ENCODE results near the gene OR10H5.
"Not testable (repeated sequence)": the region's sequence is repeated elsewhere in the genome, so short reads cannot be mapped to it uniquely, and the experiment has no call there.

The OR10H5 gene

DNA sequence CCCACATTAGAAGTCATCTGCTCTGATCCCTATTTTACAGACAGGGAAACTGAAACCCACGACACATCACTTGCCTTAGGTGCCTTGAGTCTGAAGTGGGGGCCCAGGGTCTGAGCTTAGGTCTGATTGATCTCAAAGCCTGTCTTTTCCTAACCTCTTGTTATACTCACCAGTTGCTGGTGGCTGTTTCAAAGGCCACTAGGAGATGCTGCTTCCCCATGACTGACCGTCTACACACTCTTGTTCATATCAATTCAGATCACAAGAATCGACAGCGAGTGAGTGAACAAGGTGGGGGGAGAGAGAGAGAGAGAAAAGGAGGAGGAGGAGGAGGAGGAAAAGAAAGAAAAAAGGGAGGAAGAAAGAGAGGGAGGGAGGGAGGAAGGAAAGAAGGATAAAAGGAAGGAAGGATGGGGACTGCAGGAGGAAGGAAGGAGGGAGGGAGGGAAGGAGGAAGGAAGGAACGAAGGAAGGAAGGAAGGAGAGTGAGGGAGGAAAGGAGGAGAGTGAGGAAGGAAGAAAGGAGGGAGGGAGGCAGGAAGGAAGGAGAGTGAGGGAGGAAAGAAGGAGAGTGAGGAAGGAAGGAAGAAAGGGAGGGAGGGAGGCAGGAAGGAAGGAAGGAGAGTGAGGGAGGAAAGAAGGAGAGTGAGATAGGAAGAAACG, 24.7 kb downstream of the OR10H5 start:
- DNase-seq, result no peak

DNA sequence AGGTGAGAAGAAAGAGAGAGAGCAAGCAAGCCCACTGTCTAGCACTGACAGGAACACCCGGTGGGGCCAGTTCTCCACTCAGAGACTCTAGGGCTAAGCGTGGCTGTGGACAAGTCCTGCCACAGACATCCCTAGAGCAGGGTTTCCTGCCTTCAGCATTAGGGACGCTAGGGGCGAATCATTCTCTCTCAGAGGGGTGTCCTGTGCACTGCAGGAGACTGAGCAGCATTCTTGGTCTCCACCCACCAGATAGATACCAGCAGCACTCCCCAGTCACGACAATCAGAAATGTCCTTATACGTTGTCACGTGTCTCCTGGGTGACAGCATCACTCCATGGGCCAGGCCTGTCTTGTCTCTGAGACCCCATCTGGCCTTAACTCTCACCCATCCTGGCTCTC, 26.5 kb downstream of the OR10H5 start:
- DNase-seq, result no peak

DNA sequence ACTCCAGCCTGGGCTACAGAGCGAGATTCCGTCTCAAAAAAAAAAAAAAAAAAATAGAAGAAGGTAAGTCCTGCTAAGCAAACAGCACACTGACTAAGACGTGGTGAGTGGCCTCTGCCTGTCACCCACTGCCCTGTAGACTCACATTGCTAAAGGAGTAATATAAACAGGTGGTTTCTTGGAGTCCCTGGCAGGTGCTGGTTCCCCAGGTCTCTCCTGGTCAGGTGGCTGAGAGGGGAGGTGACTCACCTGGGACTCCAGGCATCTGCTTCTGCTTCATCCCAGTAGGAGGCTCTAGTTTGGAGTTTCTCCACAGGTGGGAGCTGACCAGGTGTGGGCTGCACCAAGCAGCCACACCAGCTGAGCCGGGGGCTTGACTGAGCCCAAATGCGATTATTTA, 27.8 kb downstream of the OR10H5 start, which contains the start of gene OR10H1:
OR10H1 (minus strand) TSS at position 359 of the 400 bp plus-strand sequence. CDS start 7,627 bp downstream, outside the sequence.
- no peak for DNase-seq

DNA sequence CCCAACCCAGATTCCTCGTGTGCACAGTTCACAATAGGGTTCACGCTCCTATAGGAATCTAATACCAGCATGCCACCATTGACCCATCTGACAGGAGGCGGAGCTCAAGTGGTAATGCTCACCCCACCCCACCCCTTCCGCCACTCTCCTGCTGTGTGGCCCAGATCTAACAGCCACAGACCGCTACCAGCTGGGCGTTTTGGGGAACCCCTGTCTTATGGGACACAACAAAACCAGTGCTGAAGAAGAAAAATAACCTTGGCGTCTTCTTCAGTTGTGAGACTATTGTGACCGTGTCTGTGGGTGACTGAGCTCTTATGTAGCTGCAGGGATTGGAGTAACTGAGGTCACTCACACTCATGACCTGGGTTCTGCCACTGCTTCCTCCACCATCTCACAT, 33.2 kb downstream of the OR10H5 start:
- no peak for DNase-seq

DNA sequence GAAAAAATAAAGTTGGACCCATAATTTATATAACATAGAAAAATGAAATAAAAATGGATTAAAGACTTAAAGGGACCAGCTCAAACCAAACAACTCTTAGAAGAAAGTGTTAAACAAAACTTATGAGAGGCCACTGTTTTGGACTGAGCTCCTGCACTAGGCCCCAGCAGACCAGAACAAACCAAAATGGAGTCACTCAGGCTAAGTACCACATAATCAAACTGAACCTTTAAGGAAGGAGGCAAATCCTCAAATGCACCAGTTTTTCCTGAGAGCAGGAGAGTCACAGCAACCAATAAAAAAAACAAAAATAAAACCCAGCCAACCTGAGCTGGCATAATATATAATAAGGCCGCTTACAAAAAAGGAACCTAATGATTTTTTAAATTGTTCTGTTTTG, 38.3 kb downstream of the OR10H5 start:
- no peak for DNase-seq

DNA sequence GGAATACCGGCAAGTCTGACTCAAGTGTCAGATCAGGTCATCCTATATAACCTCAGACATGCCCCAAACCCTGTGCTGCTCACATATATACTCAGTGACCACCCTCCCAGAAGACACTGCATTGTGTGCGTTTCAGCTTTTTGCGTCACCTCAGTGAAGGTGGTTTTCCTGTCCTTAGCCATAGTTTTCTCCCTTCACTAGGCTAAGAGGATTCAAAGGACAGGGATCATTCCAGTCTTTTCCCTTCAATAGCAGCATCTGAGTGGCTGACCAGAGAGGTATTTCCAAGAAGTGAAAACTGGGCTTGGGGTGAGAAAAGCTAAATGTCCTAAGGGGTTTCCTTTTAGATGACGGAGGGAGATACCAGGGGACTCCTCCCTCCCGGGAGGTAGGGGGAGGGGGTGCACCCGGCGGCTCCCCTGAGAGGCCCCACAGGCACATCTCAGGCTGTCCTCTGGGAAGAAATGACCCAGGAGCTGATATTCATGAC, 40.7 kb downstream of the OR10H5 start:
- DNase-seq, result no peak

DNA sequence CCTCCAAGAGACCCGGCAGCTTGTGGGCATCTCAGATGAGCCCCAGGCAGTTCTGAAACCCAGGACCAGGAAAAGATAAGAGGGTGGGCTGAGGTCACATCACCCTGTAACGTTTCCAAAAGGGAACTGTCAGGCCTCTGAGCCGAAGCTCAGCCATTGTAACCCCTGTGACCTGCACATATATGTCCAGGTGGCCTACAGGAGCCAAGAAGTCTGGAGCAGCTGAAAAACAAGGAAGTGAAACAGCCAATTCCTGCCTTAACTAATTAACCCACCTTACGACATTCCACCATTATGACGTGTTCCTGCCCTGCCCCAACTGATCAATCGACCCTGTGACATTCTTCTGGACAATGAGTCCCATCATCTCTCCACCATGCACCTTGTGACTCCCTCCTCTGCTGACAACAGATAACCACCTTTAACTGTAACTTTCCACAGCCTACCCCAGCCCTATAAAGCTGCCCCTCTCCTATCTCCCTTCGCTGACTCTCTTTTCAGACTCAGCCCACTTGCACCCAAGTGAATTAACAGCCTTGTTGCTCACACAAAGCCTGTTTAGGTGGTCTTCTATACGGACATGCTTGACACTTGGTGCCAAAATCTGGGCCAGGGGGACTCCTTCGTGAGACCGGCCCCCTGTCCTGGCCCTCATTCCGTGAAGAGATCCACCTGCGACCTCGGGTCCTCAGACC, 41.3 kb downstream of the OR10H5 start:
- not testable (repeated sequence) for DNase-seq

DNA sequence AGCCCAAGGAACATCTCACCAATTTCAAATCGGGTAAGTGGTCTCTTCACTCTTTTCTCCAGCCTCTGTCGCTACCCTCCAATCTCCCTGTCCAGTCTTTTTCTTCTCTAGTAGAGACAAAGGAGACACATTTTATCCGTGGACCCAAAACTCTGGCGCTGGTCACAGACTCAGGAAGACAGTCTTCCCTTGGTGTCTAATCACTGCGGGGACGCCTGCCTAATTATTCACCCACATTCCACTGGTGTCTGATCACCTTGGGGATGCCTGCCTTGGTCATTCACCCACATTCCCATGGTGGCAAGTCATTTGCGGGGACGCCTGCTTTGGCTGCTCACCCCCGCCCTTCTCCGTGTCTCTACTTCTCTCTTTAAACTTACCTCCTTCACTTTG, 41.8 kb downstream of the OR10H5 start:
- no peak for DNase-seq

DNA sequence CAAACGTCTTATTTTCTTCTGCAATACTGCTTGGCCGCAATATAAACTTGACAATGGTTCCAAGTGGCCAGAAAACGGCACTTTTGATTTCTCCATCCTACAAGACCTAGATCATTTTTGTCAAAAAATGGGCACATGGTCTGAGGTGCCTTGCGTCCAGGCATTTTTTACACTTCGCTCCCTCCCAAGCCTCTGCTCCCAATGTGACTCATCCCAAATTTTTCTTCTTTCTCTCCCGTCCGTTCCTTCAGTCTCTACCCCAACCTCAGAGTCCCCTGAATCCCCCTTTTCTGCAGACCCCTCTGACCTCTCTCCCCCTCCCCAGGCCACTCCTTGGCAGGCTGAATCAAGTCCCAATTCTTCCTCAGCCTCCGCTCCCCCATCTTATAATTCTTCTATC, 42.3 kb downstream of the OR10H5 start:
- no peak for DNase-seq

DNA sequence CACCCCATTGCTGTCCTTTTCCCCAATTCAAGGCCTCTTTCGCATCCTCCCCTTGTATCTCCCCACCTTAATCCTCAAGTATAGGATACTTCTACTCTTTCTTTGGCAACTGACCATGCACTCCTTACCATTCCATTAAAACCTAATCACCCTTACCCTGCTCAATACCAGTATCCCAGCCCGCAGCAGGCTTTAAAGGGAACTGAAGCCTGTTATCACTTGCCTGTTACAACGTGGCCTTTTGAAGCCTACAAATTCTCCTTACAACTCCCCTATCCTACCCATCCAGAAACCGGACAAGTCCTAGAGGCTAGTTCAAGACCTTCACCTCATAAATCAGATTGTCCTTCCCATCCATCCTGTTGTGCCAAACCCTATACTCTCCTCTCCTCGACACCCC, 44.2 kb downstream of the OR10H5 start:
- DNase-seq, result no peak

DNA sequence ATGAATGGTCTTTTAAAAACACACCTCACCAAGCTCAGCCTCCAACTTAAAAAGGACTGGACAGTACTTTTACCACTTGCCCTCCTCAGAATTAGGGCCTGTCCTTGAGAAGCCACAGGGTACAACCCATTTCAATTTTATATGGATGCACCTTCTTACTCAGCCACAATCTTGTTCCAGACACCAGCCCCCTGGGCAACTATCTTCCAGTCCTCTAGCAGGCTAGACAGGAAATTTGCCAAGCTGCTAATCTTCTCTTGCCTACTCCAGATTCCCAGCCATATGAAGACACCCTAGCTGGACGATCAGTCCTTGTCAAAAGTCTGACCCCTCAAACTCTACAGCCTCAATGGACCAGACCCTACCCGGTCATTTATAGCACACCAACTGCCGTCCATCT, 46.8 kb downstream of the OR10H5 start:
- not testable (repeated sequence) for DNase-seq

DNA sequence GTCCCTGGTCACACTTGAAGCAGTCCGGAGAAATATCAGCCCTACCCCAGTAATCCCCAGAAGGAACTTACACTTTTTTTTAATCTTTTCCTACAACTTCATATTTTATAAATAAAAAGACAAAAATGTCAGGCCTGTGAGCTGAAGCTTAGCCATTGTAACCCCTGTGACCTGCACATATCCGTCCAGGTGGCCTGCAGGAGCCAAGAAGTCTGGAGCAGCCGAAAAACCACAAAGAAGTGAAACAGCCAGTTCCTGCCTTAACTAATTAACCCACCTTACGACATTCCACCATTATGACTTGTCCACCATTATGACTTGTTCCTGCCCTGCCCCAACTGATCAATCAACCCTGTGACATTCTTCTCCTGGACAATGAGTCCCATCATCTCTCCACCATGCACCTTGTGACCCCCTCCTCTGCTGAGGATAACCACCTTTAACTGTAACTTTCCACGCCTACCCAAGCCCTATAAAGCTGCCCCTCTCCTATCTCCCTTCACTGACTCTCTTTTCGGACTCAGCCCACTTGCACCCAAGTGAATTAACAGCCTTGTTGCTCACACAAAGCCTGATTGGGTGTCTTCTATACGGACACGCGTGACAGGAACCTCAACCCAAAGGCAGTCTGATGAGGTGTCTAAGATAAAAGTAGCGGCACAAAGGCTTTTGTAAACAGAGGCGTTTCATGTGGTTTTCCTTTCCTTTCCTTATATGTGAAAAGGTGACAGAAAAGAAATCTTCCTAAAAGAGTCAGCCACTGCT, 48.3 kb downstream of the OR10H5 start:
- DNase-seq, result not testable (repeated sequence)

DNA sequence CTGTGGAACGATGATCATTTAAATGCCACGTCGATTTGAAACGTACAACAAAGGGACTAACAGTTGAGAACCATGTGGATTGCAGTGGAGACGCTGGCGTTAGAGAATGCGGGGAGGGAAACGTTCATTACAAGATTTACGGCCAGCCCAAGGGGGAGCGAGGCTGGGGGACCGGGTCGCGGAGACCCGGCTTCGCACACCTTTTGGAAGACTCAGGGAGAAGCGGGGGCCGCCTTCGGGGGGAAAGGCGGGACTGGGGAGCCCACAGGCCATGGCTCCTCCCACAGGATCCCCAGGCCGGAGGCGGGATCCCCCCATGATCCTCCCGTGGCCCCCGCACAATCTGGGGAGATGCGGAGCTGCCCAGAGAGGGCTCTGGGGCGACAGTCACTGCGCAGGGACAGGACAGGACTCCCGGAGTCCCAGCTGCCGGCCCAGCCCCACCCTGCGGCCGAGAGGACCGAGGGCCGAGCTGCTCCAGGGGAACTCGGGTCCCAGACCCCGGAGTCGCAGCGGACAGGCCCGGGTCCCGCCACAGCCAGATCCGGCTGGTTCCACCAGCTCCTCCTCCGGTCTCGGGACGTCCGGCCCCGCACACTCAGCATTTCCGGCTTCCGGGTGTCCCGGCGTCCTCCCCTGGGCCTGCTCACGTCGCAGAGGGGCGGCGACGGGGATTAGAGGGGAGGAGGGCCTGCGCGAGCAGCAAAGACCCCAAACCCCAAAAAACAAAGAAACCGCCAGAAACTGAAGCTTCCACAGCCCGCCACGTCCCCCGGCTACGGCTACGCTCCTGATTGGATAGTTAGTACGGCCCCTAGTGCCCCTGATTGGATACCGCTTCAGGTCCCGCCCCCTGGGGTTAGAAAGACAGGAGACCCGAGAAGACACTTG, 49.1 kb downstream of the OR10H5 start:
- peak; percentile 84 for DNase-seq

DNA sequence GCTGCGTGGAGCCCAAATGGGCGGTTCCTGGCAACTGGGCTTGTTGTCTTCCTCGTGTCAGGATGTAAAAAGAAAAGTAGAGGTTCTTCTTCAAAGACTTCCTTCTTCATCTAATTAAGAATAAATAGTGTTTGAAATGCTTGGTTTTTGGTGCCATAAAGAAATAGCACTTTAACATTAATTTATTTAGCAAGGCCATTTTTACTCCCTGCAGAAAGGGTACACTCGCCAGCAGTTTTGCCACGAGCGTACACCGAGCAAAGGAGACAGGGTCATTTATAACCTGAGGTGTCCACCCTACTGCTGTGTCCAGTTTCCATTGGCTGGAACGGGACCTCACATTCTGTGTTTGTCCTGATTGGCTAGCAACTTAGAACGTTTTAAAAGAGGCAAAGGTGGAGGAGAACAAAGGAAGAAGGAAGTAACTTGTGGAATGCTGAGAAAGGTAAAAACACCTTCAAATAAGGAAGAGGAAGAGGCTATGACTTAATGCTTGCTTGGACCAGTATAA, 49.8 kb downstream of the OR10H5 start:
- DNase-seq, result no peak

DNA sequence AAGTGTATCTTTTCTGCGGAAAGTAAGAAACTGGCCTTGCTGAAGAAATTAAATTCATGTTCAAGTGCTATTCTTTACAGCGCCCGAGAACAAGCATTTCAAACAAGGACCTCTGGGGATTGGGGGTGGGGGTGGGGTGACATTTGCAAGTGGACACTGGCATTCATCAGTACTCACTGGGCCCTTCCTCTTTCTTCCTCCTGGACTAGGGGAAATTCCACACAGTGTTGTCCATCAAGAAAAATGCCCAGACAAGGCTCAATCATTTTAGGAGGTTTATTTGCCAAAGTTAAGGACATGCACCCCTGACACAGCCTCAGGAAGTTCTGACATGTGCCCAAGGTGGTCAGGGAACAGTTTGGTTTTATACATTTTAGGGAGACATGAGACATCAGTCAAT, 50.9 kb downstream of the OR10H5 start:
- DNase-seq, result no peak

DNA sequence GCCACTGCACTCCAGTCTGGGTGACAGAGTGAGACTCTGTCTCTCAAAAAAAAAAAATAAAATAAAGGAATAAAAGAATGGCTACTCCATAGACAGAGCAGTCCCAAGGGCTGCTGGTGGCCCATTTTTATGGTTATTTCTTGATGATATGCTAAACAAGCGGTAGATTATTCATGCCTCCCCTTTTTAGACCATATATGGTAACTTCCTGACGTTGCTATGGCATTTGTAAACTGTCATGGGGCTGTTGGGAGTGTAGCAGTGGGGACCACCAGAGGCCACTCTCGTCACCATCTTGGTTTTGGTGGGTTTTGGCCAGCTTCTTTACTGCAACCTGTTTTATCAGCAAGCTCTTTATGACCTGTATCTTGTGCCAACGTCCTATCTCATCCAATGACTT, 52.4 kb downstream of the OR10H5 start:
- DNase-seq, result not testable (repeated sequence)

DNA sequence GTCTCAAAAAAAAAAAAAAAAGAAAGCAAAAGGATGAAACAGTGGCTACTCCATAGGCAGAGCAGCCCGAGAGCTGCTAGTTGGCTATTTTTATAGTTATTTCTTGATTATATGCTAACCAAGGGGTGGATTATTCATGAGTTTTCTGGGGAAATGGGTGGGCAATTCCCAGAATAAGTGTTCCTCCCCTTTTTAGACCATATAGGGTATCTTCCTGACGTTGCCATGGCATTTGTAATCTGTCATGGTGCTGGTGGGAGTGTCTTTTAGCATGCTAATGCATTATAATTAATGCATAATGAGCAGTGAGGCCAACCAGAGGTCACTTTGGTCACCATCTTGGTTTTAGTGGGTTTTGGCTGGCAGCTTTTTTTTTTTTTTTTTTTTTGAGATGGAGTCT, 53.4 kb downstream of the OR10H5 start:
- no peak for DNase-seq

DNA sequence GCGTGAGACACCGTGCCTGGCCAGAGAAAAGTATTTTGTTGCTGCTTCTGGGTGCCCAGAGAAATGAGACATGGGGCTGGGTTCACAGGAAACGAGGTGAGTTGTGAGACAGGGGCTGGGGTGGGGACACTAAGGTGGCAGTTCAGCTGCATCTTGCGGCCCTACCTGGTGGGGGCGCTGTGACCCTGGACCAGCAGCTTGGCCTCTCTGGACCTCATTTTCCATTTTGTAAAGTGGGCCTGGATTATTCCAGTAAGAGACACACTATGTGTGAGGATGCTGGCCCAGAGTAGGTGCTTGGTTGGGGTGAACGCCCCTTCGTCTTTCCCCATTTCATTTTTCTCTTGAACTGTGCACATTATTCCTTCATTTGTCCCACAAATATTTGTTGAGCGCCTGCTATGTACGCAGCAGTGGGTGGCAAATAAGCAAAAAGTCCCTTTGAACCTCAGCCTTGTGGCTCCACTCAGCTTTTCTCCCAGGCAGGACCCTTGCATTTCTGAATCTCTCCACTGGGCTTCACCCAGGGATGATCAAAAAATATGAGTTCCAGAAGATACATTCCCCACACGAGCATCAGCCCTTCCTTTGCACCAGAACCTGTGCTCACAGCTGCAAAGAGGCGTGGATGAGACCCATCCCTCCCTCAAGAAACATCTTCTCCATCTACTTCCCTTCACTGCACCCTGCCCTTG, 54.6 kb downstream of the OR10H5 start:
- no peak for DNase-seq

DNA sequence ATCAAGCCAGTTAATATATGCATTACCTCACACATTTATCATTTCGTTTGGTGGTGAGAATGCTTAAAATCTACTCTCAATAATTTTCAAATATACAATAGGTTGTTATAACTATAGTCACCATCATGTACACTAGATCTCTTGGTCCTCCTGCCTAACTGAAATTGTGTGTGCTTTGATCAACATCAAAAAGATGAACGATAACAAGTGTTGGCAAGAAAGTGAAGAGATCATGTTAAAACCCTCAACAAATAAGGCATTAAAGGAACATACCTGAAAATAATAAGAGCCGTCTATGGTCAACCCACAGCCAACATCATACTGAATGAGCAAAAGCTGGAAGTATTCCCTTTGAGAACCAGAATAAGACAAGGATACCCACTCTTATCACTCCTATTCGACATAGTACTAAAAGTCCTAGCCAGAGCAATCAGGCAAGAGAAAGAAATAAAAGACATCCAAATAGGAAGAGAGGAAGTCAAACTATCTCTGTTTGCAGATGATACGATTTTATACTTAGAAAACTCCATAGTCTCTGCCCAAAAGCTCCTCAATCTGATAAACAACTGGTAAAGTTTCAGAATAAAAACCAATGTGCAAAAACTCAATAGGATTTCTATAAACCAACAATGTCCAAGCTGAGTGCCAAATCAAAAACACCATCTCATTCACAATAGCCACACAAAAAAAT, 55.9 kb downstream of the OR10H5 start:
- no peak for DNase-seq

DNA sequence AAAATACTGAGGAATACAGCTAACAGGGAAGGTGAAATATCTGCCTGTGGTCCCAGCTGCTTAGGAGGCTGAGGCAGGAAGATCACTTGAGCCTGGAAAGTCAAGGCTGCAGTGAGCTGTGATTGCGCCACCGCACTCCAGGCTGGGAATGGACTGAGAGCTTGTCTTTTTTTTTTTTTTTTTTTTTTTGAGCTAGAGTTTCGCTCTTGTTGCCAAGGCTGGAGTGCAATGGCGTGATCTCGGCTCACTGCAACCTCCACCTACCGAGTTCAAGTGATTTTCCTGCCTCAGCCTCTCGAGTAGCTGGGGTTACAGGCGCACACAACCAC, 56.4 kb downstream of the OR10H5 start:
- DNase-seq, result not testable (repeated sequence)

DNA sequence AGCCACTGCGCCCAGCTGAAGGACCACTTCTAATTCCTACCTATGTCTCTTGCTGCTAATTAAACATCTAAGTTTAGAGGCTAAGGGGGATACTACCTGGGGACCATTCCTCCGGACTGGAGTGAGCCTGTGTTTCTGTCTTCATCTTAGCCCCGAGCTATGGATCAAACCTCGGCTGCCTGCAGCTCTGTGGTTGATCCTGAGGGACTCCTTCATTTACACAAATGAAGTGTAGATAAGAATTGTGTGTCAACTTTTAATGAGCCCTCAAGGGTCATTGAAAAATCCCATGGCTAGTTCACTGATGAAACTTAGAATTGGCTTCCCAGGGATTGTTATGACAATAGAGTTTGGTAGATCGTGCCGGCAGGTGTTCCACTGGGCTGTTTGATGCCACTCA, 59.5 kb downstream of the OR10H5 start:
- DNase-seq, result no peak
